Sigmoid colon (tissue), 4 donors: Measurements from ENCODE around the gene SGSM2.
A peak's percentile ranks its signal among the peaks of the same experiment; 100 is the strongest.

Experiments used
- CTCF ChIP-seq, 4 experiments: fragments of 450-650 bp in 3 of 4; fragments of 200-600 bp in 1 of 4; IDR thresholded peaks; one replicate each; pipeline ENCODE4 v1.5.1; 2016 to 2019; ENCODE audit warnings: antibody characterized with exemption in 4 of 4, mild to moderate bottlenecking in 3 of 4, moderate library complexity in 2 of 4
- POLR2A ChIP-seq, 2 donors: fragments of 450-650 bp; IDR thresholded peaks; one replicate each; pipeline ENCODE4 v1.6.1; 2016; ENCODE audit warnings: antibody characterized with exemption in 2 of 2, mild to moderate bottlenecking in 2 of 2, moderate library complexity in 2 of 2
- POLR2AphosphoS5 ChIP-seq, 4 donors: sonication (generic); formaldehyde crosslinking; IDR thresholded peaks; one replicate each; pipeline ENCODE4 v1.6.1; 2017; ENCODE audit warnings: antibody characterized with exemption in 4 of 4

- TF ChIP-seq CTCF (IDR thresholded peaks at IDR 0.05) = no peak
- TF ChIP-seq POLR2A (IDR thresholded peaks at IDR 0.05) = no peak
- peak in 2 of 4 donors; percentile 15 to 27 for TF ChIP-seq POLR2AphosphoS5 (IDR thresholded peaks at IDR 0.05)
Observed at GRCh38 chr17:2418572-2418971, 81.3 kb downstream of the SGSM2 start.
